ENCODE measurements around the gene ZNF132.

Gene ZNF132

DNA sequence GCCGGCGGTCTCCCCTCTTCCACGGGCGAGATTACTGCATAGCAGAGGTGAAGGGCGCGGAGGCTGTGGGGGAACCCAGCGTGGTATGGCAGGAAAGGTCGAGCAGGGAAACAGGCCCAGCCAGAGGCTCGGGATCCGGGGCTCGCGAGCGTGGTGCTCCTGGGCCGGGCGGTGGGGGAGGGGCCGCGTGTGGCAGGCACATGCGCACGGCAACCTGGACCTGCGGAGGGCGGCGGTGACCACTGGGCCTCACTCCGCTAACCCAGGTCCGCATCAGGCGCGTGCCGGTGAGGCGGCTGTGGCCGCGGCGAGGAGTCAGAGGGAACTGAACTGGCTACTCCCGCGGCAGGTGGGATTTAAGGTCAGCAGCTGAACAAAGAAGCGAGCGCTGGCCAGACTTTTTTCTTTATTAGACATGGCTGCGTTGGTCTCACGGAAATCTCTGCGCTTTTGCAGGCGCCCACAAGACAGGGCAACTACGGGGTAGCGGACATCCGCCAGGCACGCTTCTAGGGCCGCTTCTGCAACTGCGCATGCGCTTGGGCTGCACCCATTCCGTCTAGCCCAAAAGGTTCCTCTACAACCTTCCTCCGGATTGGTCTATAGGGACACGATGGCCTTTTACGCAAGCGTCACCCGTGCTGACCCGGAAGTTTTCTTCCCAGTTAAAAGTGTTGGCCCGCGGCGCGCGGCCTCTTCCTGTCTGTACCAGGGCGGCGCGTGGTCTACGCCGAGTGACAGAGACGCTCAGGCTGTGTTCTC is 53.2 kb downstream of the ZNF132 start, which contains the start of gene RPS5:
RPS5 (plus strand) TSS at position 694 of the 762 bp plus-strand sequence. CDS start 869 bp downstream, outside the sequence.
- DNase-seq (ENCODE audit: low spot score), result peak; percentile 97

DNA sequence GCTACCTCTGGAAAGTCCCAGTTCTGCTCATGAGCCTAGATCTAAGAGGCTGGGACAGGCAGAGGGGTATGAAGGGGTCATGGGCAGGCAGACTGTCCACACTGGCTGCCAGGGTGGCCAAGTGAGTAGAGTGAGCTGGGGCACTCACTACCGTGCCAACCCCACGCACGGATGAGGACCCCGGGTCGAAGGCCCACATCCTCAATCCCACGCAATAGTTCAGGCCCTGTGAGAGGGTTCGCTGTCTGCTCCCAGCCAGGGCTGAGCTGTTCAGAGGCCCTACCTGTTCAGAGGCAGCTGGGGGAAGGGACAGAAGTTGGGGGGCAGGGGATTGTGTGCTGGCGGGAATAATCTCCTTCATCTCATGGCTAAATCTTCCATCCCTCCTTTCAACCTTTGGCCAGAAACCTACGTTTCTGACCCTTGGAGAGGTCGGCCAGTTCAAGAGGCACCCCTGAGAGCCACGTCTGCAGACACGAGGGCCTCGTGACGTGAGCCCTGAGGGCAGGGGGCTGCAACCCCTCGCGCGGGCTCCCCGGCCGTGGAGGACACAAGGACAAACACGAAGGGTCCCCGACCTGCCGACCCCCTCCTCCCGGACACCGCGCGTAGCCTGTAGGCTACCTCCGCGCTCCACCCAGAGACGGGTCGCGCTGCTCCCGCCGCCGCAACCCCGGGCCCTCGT is 53.9 kb downstream of the ZNF132 start:
- peak; percentile 37 for DNase-seq (ENCODE audit: low spot score)

DNA sequence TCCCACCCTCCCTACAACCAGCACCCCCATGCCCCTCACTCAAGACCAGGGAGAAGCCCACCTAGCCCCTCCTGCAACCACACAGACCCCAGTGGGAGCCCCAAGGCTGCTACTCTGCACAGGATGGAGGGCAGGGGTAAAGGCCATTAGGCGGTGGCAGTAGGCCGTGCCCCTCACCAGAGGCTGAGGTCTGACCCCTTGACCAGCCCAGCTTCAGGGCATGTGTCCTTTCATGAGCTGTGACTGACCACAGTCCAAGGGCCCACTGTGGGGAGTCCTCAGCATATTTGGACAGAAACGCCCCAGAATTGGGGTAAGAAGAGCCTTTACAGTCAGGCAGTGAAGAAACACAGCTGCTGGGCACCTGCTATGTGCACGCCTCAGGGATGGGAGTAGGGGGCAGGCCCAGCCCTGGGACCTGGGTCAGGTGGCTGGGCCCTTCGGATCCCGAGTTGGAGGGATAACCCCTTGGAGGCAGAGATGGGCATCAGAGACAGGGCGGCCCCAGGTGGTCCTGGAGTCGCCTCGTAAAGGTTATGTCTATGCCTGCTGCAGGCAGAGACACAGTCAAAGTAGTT is 54.6 kb downstream of the ZNF132 start:
- DNase-seq (ENCODE audit: low spot score), result no peak

DNA sequence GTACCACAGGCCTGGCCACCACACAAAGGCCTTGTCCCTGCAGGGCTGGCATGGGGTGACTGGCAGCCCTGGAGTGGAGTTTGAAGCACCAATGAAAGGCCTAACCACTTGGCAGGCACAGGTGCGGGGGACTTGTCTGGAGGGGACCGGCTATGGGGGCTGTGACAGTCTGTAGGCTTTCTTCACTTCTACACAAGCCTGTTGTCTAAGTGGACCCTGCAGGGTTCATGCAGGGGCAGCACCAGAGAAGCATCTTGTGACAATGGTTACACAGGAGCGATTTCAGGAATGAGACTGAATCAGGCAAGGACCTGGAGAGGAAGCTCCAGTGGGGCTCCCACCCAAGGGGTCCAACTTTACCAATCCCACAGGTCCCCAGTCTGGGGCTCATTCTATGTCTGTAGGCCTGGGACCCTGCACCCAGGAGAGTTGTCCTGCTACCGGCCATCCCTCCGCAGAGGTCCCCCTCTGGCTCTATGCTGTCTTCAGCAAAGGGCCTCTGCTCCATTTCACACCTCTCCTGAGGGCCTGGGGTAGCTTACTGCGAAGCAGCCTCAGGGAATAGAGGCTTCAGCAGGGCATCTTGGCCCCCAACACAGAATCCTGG is 56.9 kb downstream of the ZNF132 start:
- DNase-seq (ENCODE audit: low spot score), result no peak

Data from D341Med (cell line).